Lung (tissue), 5 donors: ENCODE measurements around the gene RNF212B. TPM values are rescaled to one million over a fixed set of nuclear protein-coding genes. Genes with fewer than 3 reads are reported as not detected.

Source experiments
- polyA plus RNA-seq, 2 donors: library from polyadenylated mRNA; stranded (reverse); fragments of 200-250 nt; gene quantifications; one replicate each; pipeline ENCODE4 v1.2.1, GENCODE V29; 2013
- small RNA-seq: library from RNA; depleted of rRNA; stranded (forward); fragments of <200 nt; gene quantifications from one replicate; pipeline ENCODE3, GENCODE V24; 2014; ENCODE audit warnings: low replicate concordance
- total RNA-seq, 2 donors: library from RNA; depleted of rRNA in 1 of 2; stranded (reverse); fragments of >200 nt in 1 of 2; gene quantifications; one replicate each; pipeline ENCODE4 v1.2.1, GENCODE V29; 2014 to 2021
- donor health status: Bipolar disorder and iron deficiency.
- donor health status: healthy.
- donor health status: DM: yes; HTN: yes; CAD: no.

Gene RNF212B
- total and polyA plus RNA-seq, 4 donors = 0.09 TPM; not detected in 3

Small RNAs within 50 kb of the gene (small RNA-seq; reads per million reads assigned to genes)
- gene AL049829.1 = not detected
- not detected for gene RNU6-1046P

Other genes starting within 250 kb of the RNF212B start
- gene C14orf93, start 227.8 kb upstream of the RNF212B start, total RNA-seq = 10 to 100 TPM; 10.3 to 14.9 TPM
- gene C14orf93, start 227.8 kb upstream of the RNF212B start, polyA plus RNA-seq = 1 to 10 TPM; 7.5 to 8.4 TPM
- 100 to 1,000 TPM in 1 of 2 donors, 10 to 100 TPM in 1; 64.8 to 107 TPM for gene PSMB5, start 203.0 kb upstream of the RNF212B start, total RNA-seq
- gene PSMB5, start 203.0 kb upstream of the RNF212B start, polyA plus RNA-seq = 100 to 1,000 TPM in 1 of 2 donors, 10 to 100 TPM in 1; 94.6 to 147 TPM
- gene PSMB11, start 195.7 kb upstream of the RNF212B start, total RNA-seq = not detected
- gene PSMB11, start 195.7 kb upstream of the RNF212B start, polyA plus RNA-seq = not detected
- 1 to 10 TPM; 4.2 to 4.6 TPM for gene CDH24, start 180.4 kb upstream of the RNF212B start, total RNA-seq
- 1 to 10 TPM; 2.0 to 4.8 TPM for gene CDH24, start 180.4 kb upstream of the RNF212B start, polyA plus RNA-seq
- 100 to 1,000 TPM; 125 to 154 TPM for gene ACIN1, start 142.8 kb upstream of the RNF212B start, total RNA-seq
- 100 to 1,000 TPM in 1 of 2 donors, 10 to 100 TPM in 1; 76.3 to 106 TPM for gene ACIN1, start 142.8 kb upstream of the RNF212B start, polyA plus RNA-seq
- 10 to 100 TPM; 23.9 to 56.7 TPM for gene C14orf119, start 142.4 kb upstream of the RNF212B start, total RNA-seq
- gene C14orf119, start 142.4 kb upstream of the RNF212B start, polyA plus RNA-seq = 10 to 100 TPM; 26.0 to 64.9 TPM
- not detected for gene CIROP, start 132.9 kb upstream of the RNF212B start, total RNA-seq
- gene CIROP, start 132.9 kb upstream of the RNF212B start, polyA plus RNA-seq = not detected
- under 1 TPM in 1 of 2 donors, not detected in 1; 0.67 TPM for gene CEBPE, start 118.7 kb upstream of the RNF212B start, total RNA-seq
- 1 to 10 TPM in 1 of 2 donors, under 1 TPM in 1; 0.16 to 3.5 TPM for gene CEBPE, start 118.7 kb upstream of the RNF212B start, polyA plus RNA-seq
- 10 to 100 TPM; 54.4 to 74.0 TPM for gene SLC7A8, start 54.3 kb upstream of the RNF212B start, total RNA-seq
- 10 to 100 TPM; 28.1 to 29.5 TPM for gene SLC7A8, start 54.3 kb upstream of the RNF212B start, polyA plus RNA-seq
- 10 to 100 TPM in 1 of 2 donors, 1 to 10 TPM in 1; 6.1 to 13.4 TPM for gene HOMEZ, start 48.2 kb downstream of the RNF212B start, total RNA-seq
- 1 to 10 TPM; 6.9 to 9.8 TPM for gene HOMEZ, start 48.2 kb downstream of the RNF212B start, polyA plus RNA-seq
- gene PPP1R3E, start 64.9 kb downstream of the RNF212B start, total RNA-seq = 10 to 100 TPM in 1 of 2 donors, 1 to 10 TPM in 1; 7.5 to 14.5 TPM
- 10 to 100 TPM in 1 of 2 donors, 1 to 10 TPM in 1; 7.1 to 16.4 TPM for gene PPP1R3E, start 64.9 kb downstream of the RNF212B start, polyA plus RNA-seq
- 10 to 100 TPM; 20.8 to 52.8 TPM for gene BCL2L2, start 68.9 kb downstream of the RNF212B start, total RNA-seq
- gene BCL2L2, start 68.9 kb downstream of the RNF212B start, polyA plus RNA-seq = 10 to 100 TPM; 31.0 to 48.6 TPM
- gene PABPN1, start 83.5 kb downstream of the RNF212B start, total RNA-seq = 100 to 1,000 TPM in 1 of 2 donors, 10 to 100 TPM in 1; 66.0 to 116 TPM
- 100 to 1,000 TPM in 1 of 2 donors, 10 to 100 TPM in 1; 88.8 to 183 TPM for gene PABPN1, start 83.5 kb downstream of the RNF212B start, polyA plus RNA-seq
- 10 to 100 TPM; 13.4 to 27.3 TPM for gene SLC22A17, start 115.0 kb downstream of the RNF212B start, total RNA-seq
- 1 to 10 TPM; 5.4 to 6.0 TPM for gene SLC22A17, start 115.0 kb downstream of the RNF212B start, polyA plus RNA-seq
- 10 to 100 TPM; 18.2 to 19.9 TPM for gene EFS, start 127.2 kb downstream of the RNF212B start, total RNA-seq
- 1 to 10 TPM; 6.5 to 7.3 TPM for gene EFS, start 127.2 kb downstream of the RNF212B start, polyA plus RNA-seq
- gene IL25, start 134.9 kb downstream of the RNF212B start, total RNA-seq = not detected
- not detected for gene IL25, start 134.9 kb downstream of the RNF212B start, polyA plus RNA-seq
- 1 to 10 TPM in 1 of 2 donors, under 1 TPM in 1; 0.55 to 2.0 TPM for gene CMTM5, start 139.1 kb downstream of the RNF212B start, total RNA-seq
- 1 to 10 TPM in 1 of 2 donors, under 1 TPM in 1; 0.79 to 3.3 TPM for gene CMTM5, start 139.1 kb downstream of the RNF212B start, polyA plus RNA-seq
- gene MYH6, start 170.3 kb downstream of the RNF212B start, total RNA-seq = 1 to 10 TPM in 1 of 2 donors, not detected in 1; 7.1 TPM
- under 1 TPM; 0.25 to 0.28 TPM for gene MYH6, start 170.3 kb downstream of the RNF212B start, polyA plus RNA-seq
- under 1 TPM in 1 of 2 donors, not detected in 1; 0.09 TPM for gene MYH7, start 197.7 kb downstream of the RNF212B start, total RNA-seq
- gene MYH7, start 197.7 kb downstream of the RNF212B start, polyA plus RNA-seq = under 1 TPM; 0.02 to 0.19 TPM
- gene NGDN, start 231.8 kb downstream of the RNF212B start, total RNA-seq = 10 to 100 TPM; 31.6 to 52.4 TPM
- gene NGDN, start 231.8 kb downstream of the RNF212B start, polyA plus RNA-seq = 10 to 100 TPM; 42.0 to 47.4 TPM